HFF-Myc (cell line): Measurements from ENCODE around the gene THSD7B.

Experiments
- DNase-seq: peaks from one replicate; pipeline ENCODE4 v3.0.0-alpha.2; 2011; ENCODE audit warnings: low read depth; ENCODE audit errors: extremely low read depth
- H3K4me3 ChIP-seq: replicated peaks from 2 replicates; pipeline ENCODE4 v1.5.1; 2011; ENCODE audit warnings: low read depth, mild to moderate bottlenecking, control low read depth, low read length
- TF ChIP-seq, protein P1 (sequence below): IDR thresholded peaks from 2 replicates; pipeline ENCODE4 v1.5.1; 2012; ENCODE audit warnings: mild to moderate bottlenecking, low read depth, low read length, control low read depth; ENCODE audit errors: missing control alignments

THSD7B gene

DNA sequence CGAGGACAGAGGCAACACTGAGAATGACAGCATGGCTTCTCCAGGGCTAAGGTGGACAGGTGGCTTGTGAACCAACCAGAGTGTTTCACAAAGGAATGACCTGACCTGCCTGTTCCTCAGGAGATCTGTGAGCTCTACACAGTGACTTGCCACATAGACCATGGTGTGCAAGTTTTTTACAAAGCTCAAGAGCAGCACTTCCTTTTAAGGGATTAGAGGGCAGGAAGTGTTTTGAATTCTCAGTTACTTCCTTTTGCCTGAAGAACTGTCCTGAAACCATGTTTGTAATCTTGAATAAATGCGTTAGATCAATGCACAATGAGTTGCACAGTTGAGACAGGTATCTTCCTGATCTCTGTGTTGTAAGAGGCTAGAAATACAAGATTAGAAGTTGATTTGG lies 421.9 kb downstream of the THSD7B start:
- DNase-seq = no peak
- no peak overlapping the region for H3K4me3 ChIP-seq
- TF ChIP-seq, protein P1, sequence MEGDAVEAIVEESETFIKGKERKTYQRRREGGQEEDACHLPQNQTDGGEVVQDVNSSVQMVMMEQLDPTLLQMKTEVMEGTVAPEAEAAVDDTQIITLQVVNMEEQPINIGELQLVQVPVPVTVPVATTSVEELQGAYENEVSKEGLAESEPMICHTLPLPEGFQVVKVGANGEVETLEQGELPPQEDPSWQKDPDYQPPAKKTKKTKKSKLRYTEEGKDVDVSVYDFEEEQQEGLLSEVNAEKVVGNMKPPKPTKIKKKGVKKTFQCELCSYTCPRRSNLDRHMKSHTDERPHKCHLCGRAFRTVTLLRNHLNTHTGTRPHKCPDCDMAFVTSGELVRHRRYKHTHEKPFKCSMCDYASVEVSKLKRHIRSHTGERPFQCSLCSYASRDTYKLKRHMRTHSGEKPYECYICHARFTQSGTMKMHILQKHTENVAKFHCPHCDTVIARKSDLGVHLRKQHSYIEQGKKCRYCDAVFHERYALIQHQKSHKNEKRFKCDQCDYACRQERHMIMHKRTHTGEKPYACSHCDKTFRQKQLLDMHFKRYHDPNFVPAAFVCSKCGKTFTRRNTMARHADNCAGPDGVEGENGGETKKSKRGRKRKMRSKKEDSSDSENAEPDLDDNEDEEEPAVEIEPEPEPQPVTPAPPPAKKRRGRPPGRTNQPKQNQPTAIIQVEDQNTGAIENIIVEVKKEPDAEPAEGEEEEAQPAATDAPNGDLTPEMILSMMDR = no peak

DNA sequence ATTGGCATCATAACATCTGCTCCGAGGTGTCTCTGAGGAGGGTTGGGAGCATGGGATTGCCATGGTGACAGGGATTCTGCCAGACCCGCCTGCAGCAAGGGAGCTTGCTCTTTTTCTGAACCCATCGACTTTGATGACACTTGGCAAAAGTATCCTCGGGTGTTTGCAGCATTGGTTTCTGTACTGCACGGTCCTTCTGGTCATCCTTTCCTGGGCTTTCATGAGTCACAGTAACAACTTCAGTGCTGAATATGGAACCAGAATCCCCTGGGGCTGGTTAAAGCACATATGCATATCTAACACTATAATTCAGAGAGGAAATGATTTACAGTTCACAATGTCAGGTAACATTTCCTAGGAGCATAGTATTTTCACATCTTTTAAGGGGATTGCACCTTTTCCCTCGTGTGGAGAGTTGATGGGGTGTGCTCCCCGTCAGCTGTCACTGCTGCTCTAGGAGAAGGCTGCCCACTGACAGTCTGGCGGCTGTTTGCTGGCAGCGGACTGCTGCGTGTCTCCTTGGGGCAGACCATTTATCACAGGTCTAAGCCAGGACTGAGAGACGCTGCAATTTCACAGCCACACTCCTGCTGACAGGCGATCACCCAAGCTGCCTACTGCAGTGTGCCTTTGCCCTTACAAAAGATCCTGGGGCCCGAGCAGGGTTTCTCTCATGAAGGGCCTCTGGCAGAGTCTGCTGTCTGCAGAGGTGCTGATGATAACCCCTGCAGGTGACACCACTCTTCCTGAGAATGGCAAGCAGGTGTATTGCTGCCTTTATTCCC lies 425.3 kb downstream of the THSD7B start:
- H3K4me3 ChIP-seq = no peak overlapping the region
- DNase-seq = no peak
- TF ChIP-seq, protein P1 = no peak

DNA sequence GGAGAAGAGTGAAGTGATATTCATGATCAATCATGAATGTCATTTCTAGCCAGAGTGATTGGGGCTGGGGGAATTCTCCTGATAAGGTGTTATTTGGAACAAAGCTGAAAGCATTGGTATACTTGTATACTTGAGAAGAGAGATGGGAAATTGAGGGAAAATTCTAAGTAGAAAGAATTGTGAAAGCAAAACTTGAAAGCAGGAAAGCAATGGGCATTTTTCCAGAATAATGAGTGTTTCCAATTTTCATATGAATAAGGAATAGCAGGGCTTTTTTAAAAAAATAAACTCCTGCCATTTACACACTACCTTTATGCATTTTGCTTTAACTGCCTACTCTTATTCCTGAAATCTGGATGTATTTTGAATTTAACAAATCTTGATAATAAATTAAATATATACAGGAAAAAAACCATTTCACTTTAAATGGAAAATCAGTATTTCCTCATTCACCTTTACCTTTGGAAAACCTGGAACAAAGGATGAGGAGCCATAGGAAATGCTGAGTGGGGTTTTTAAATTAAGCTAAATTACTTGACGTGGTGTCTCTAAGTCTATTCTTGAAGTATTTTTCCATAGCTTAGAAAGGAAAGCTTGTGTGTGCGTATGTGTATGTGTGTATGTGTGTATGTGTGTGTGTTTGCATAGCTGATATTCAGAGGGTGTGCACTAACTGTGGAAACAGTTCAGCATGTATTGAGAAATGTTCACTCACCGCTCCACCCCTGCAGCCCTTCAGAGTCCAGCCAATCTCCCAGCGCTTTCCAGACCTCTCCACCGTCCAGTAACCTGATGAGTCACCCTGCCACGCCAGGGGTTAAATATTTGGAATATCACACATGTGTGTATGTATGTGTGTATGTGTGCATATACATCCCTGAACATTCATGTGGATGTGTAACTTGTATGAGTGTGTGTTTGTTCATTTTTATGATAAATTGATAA lies 427.3 kb downstream of the THSD7B start:
- no peak for DNase-seq
- TF ChIP-seq, protein P1 = no peak
- no peak overlapping the region for H3K4me3 ChIP-seq

DNA sequence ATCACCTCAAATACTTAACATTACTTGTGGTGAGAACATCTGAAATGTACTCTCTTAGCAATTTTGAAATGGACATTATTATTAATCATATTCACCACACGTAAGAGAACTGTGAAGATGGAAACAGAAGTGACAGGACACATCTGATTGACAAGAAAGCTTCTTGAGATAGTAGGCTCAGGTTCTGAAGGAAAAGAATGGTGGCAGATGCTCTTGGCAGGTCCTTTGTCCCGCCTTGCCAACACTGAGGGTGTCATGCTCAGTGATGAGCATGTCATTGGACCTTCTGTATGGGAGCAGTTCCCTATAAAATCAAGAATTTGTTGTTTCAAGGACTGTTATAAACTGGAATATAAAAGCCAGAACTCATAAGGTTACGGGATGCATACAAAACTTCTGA lies 428.1 kb downstream of the THSD7B start:
- TF ChIP-seq, protein P1 = no peak
- DNase-seq = no peak
- no peak overlapping the region for H3K4me3 ChIP-seq

DNA sequence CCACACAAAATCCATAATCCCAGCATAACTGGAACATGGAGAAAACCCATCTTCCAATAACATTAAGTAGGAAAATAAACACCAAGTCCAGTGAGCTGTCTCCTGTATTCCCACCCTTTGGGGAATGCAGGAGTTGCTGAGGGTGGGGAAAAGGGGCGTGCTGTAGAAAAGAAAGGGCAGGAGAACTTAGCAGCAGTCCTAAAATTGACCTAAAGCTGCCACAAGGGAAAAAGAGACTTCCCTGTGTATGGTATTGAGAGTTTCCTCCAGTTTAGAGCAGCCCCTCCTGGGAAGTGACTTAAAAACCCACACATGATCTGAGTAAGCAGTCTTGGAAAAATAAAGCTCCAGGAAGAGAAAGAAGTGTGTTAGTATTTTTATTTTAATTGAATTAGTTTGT lies 428.8 kb downstream of the THSD7B start:
- TF ChIP-seq, protein P1 = no peak
- DNase-seq = no peak
- H3K4me3 ChIP-seq = no peak overlapping the region

DNA sequence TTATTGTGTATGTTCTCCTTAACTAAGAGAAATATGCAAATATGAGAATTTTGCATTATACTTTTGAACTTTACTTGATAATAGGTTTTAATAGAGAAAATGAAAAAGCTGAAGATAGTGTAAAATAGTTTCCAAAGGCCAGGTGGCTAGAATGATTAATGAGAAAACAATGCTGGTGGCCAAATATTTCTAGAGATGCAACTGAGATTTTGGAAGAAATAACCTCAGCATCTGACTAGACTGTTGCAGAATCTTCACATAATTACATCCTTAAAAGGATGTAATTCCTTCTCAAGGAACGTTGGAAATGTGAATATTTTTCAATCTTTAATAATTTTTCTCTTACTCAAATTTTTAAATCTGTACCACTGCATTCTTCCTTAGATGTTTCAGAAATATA lies 434.4 kb downstream of the THSD7B start:
- DNase-seq = no peak
- no peak overlapping the region for H3K4me3 ChIP-seq
- TF ChIP-seq, protein P1 = no peak
